IMR-90 (cell line): ENCODE measurements around the gene SLC18B1. TPM values are rescaled to one million over a fixed set of nuclear protein-coding genes. Genes with fewer than 3 reads are reported as not detected.

Experiments
- ATAC-seq: fragments of 200-7000 bp; cut with Tn5 transposase; 2 replicates; pipeline ENCODE4 v1.9.1; 2020; ENCODE audit warnings: low read depth, mild to moderate bottlenecking, moderate library complexity
- BruUV-seq: library from RNA; stranded (reverse); fragments of 400-500 nt; replicated peaks from 2 replicates; lab custom pipeline; 2021; lab: Mats Ljungman, UMichigan
- CTCF ChIA-PET: fragments of 300-600 bp; formaldehyde crosslinking; extraction: SDS; loops from one replicate; lab custom pipeline; 2021; ENCODE audit warnings: antibody characterized with exemption; lab: Yijun Ruan, JAX
- POLR2A ChIA-PET: fragments of 300-600 bp; sonication (Branson Sonifier 250); formaldehyde crosslinking; loops from one replicate; lab custom pipeline; 2022; ENCODE audit warnings: antibody characterized with exemption; ENCODE audit not compliant: unreplicated experiment; lab: Charles Lee
- DNase-seq: peaks from one replicate; pipeline ENCODE4 v3.0.0; 2013
- H2AFZ ChIP-seq: replicated peaks from 2 replicates; pipeline ENCODE3; 2013; ENCODE audit warnings: low read length, mild to moderate bottlenecking; ENCODE audit not compliant: poor library complexity
- H2AK5ac ChIP-seq: 2 replicates; pipeline ENCODE4 v1.6.1; 2013; ENCODE audit warnings: low read depth, low read length, inconsistent platforms
- H2AK9ac ChIP-seq: replicated peaks from 2 replicates; pipeline ENCODE3; 2013; ENCODE audit warnings: mild to moderate bottlenecking, low read depth, low read length, moderate library complexity; ENCODE audit not compliant: poor library complexity
- H2BK120ac ChIP-seq: 2 replicates; pipeline ENCODE4 v1.6.1; 2013; ENCODE audit warnings: low read depth, low read length, inconsistent platforms
- H2BK15ac ChIP-seq: 3 replicates; pipeline ENCODE4 v1.6.1; 2013; ENCODE audit warnings: low read depth, low read length, inconsistent platforms
- H2BK20ac ChIP-seq: 2 replicates; pipeline ENCODE4 v1.6.1; 2013; ENCODE audit warnings: low read depth, mild to moderate bottlenecking, inconsistent platforms, low read length, moderate library complexity
- H2BK5ac ChIP-seq: 2 replicates; pipeline ENCODE4 v1.6.1; 2013; ENCODE audit warnings: mild to moderate bottlenecking, low read depth, low read length, inconsistent platforms; ENCODE audit not compliant: poor library complexity, severe bottlenecking
- H3K14ac ChIP-seq: replicated peaks from 2 replicates; pipeline ENCODE4 v1.6.1; 2013; ENCODE audit warnings: low read depth, low read length, inconsistent platforms
- H3K18ac ChIP-seq: 2 replicates; pipeline ENCODE4 v1.6.1; 2013; ENCODE audit warnings: low read depth, low read length, control low read depth
- H3K23ac ChIP-seq: 2 replicates; pipeline ENCODE4 v1.6.1; 2013; ENCODE audit warnings: low read depth, low read length, inconsistent platforms
- H3K27ac ChIP-seq: 2 replicates; pipeline ENCODE4 v1.5.1; 2013; ENCODE audit warnings: mild to moderate bottlenecking, control low read depth, low read length; ENCODE audit not compliant: insufficient read depth
- H3K27me3 ChIP-seq: 2 replicates; pipeline ENCODE4 v1.6.1; 2013; ENCODE audit warnings: low read length; ENCODE audit not compliant: control insufficient read depth, insufficient read depth
- H3K36me3 ChIP-seq: 2 replicates; pipeline ENCODE4 v1.6.1; 2013; ENCODE audit warnings: low read length, mixed read lengths; ENCODE audit not compliant: control insufficient read depth, insufficient read depth
- H3K4ac ChIP-seq: 2 replicates; pipeline ENCODE4 v1.6.1; 2013; ENCODE audit warnings: low read depth, low read length, inconsistent platforms
- H3K4me1 ChIP-seq: 2 replicates; pipeline ENCODE4 v1.6.1; 2013; ENCODE audit warnings: low read length, mixed read lengths; ENCODE audit not compliant: control insufficient read depth, insufficient read depth
- H3K4me2 ChIP-seq: 2 replicates; pipeline ENCODE4 v1.6.1; 2013; ENCODE audit warnings: low read depth, mild to moderate bottlenecking, control low read depth, low read length, moderate library complexity
- H3K4me3 ChIP-seq: 2 replicates; pipeline ENCODE4 v1.5.1; 2013; ENCODE audit warnings: low read depth, mild to moderate bottlenecking, control low read depth, low read length, moderate library complexity; ENCODE audit not compliant: insufficient read depth
- H3K56ac ChIP-seq: 2 replicates; pipeline ENCODE4 v1.6.1; 2013; ENCODE audit warnings: low read length, inconsistent platforms; ENCODE audit not compliant: insufficient read depth; ENCODE audit errors: extremely low read depth
- H3K79me1 ChIP-seq, 2 experiments: 2 replicates each; pipeline ENCODE4 v1.6.1; 2013; ENCODE audit warnings: low read length in 2 of 2, inconsistent platforms in 1 of 2, low read depth in 1 of 2
- H3K9ac ChIP-seq: 2 replicates; pipeline ENCODE4 v1.6.1; 2013; ENCODE audit warnings: low read depth, low read length, control low read depth
- H3K9me1 ChIP-seq: 2 replicates; pipeline ENCODE4 v1.6.1; 2013; ENCODE audit warnings: low read length, inconsistent platforms; ENCODE audit not compliant: insufficient read depth
- H3K9me3 ChIP-seq: 2 replicates; pipeline ENCODE4 v1.6.1; 2013; ENCODE audit warnings: low read length; ENCODE audit not compliant: control insufficient read depth, insufficient read depth
- H4K20me1 ChIP-seq: 2 replicates; pipeline ENCODE4 v1.6.1; 2013; ENCODE audit warnings: low read length, inconsistent platforms; ENCODE audit not compliant: insufficient read depth
- H4K5ac ChIP-seq: 2 replicates; pipeline ENCODE4 v1.6.1; 2013; ENCODE audit warnings: mild to moderate bottlenecking, low read depth, low read length, control low read depth
- H4K8ac ChIP-seq, 2 experiments: 2 replicates each; pipeline ENCODE4 v1.6.1; 2013; ENCODE audit warnings: low read depth in 2 of 2, low read length in 2 of 2, control low read depth in 1 of 2, inconsistent platforms in 1 of 2
- H4K91ac ChIP-seq: 2 replicates; pipeline ENCODE4 v1.6.1; 2013; ENCODE audit warnings: low read depth, low read length, inconsistent platforms; ENCODE audit not compliant: insufficient read depth
- MAFK ChIP-seq: IDR thresholded peaks from 2 replicates; pipeline ENCODE4 v1.6.1; 2012; ENCODE audit warnings: low read depth, low read length, improper control_type of control experiment
- SMC3 ChIP-seq: fragments of 150-350 bp; IDR thresholded peaks from 2 replicates; pipeline ENCODE4 v1.6.1; 2016; ENCODE audit warnings: low read depth, mild to moderate bottlenecking, antibody characterized with exemption, low read length, moderate library complexity
- WGBS, 2 experiments: methylation state at CpG; one replicate each; pipeline versions ENCODE4 v1.1.5 to v1.1.7; 2013; ENCODE audit warnings: missing lambda C conversion rate in 2 of 2; ENCODE audit not compliant: insufficient read length in 1 of 2; ENCODE audit errors: extremely low coverage in 2 of 2; 5-methylcytosine and 5-hydroxymethylcytosine counted together
- dilution Hi-C: fragments of 300-500 bp; cut with HindIII; formaldehyde crosslinking; loops from one replicate; pipeline ENCODE4 v1.14.3; 2018; ENCODE audit warnings: low sequenced_read_pairs; ENCODE audit not compliant: unreplicated experiment
- in situ Hi-C: fragments of 300-500 bp; cut with MboI; formaldehyde crosslinking; loops from 3 replicates; pipeline ENCODE4 v1.14.3; 2019; ENCODE audit warnings: low sequenced_read_pairs, inconsistent platforms, mixed read lengths
- intact Hi-C: fragments of 100-400 bp; cut with micrococcal nuclease; formaldehyde crosslinking; loops from 2 replicates; pipeline ENCODE4 v1.10.0; 2022
- polyA plus RNA-seq, 3 experiments: library from polyadenylated mRNA; depleted of rRNA; stranded (reverse); fragments of >200 nt; gene quantifications; 2 replicates each; pipeline ENCODE4 v1.2.3, GENCODE V29; 2012; ENCODE audit warnings: low replicate concordance in 1 of 3
- total RNA-seq: library from RNA; depleted of rRNA; stranded (reverse); fragments of >200 nt; gene quantifications from 2 replicates; pipeline ENCODE4 v1.2.3, GENCODE V29; 2012

The SLC18B1 gene
- total and polyA plus RNA-seq, 2 of the 4 experiments (the other 2 are of a cell fraction) = 2.4 to 2.5 TPM

DNA sequence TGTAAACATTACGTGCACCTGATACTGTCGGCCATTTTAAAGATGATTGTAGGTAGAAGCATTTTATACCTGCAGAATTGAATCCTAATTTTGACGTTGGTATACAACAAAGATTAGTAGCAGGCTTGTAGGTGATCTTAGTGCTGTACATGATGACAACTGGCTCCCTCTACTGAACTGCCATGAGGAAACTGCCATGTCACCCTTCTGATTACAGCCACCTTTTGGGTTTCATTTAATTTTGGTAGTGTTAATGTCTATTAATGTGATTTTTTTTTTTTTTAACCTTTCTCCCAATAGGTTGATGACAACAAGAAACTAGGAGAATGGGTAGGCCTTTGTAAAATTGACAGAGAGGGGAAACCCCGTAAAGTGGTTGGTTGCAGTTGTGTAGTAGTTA lies 18.2 kb upstream of the SLC18B1 start:
- Histone ChIP-seq H3K23ac (no peak overlapping the region; the same call in 1 of the 2 replicates), H2AK5ac (no peak overlapping the region), H4K91ac (no peak overlapping the region), H3K27ac (no peak overlapping the region), H3K79me1 (peaks cover 25 to 55% of the 10 kb centered on the region in 2 experiments), H3K9ac (no peak overlapping the region), H4K5ac (no peak overlapping the region), H2AK9ac (no peak overlapping the region), H2BK20ac (no peak overlapping the region), H3K56ac (no peak overlapping the region), H2BK15ac (no peak overlapping the region), H2BK120ac (no peak overlapping the region), H3K9me1 (peaks cover 13% of the 10 kb centered on the region), H3K4me1 (peaks cover 5% of the 10 kb centered on the region), H4K20me1 (peaks cover 62% of the 10 kb centered on the region), H3K4me2 (no peak overlapping the region), H3K9me3 (no peaks in the 10 kb centered on the region), H2AFZ (no peak overlapping the region), H3K4me3 (no peak overlapping the region), H3K36me3 (peaks cover 37% of the 10 kb centered on the region), H2BK5ac (no peak overlapping the region), H3K18ac (no peak overlapping the region), H3K27me3 (no peaks in the 10 kb centered on the region), H3K14ac (no peak overlapping the region), H4K8ac (no peak overlapping the region), H3K4ac (no peak overlapping the region)
- dilution Hi-C loops = no loop called here
- no TSS peak for BruUV-seq
- CTCF ChIA-PET = interaction anchor here (1.1 kb wide), 1 partner anchor 8 kb away, joined by 3 read pairs; no protein-coding TSS in a partner anchor
- 92% methylated on average over 2 of the region's 4 CpGs; no CpG with 5 or more reads in 1 of the 2 experiments for WGBS, 2 experiments
- TF ChIP-seq SMC3 (no peak), MAFK (no peak)
- DNase-seq = no peak
- POLR2A ChIA-PET = no interaction called here
- in situ Hi-C loops = no loop called here
- intact Hi-C loops = no loop called here
- ATAC-seq = no peak
